Measurements from ENCODE around the gene SLC6A7. TPM values are rescaled to one million over a fixed set of nuclear protein-coding genes. Genes with fewer than 3 reads are reported as not detected.

SLC6A7 gene
- polyA plus RNA-seq, 1 experiment, result not detected

Other genes with a start within 250 kb of the SLC6A7 start
- not detected in 2 replicates for gene PDE6A, start 245.3 kb upstream of the SLC6A7 start, polyA plus RNA-seq (2011; rRNA removed)
- 6.6 and 9.7 TPM in 2 replicates for gene SLC26A2, start 229.3 kb upstream of the SLC6A7 start, polyA plus RNA-seq (2011; rRNA removed)
- gene TIGD6, start 189.4 kb upstream of the SLC6A7 start, polyA plus RNA-seq (2011; rRNA removed), result 6.5 and 6.7 TPM in 2 replicates
- 35.1 and 37.0 TPM in 2 replicates for gene HMGXB3, start 189.3 kb upstream of the SLC6A7 start, polyA plus RNA-seq (2011; rRNA removed)
- 0.09 and 0.12 TPM in 2 replicates for gene CSF1R, start 103.5 kb upstream of the SLC6A7 start, polyA plus RNA-seq (2011; rRNA removed)
- gene PDGFRB, start 34.2 kb upstream of the SLC6A7 start, polyA plus RNA-seq (2011; rRNA removed), result 118 and 149 TPM in 2 replicates
- gene CDX1, start 23.3 kb upstream of the SLC6A7 start, polyA plus RNA-seq (2011; rRNA removed), result 0.30 and 0.41 TPM in 2 replicates
- 0.37 and 0.46 TPM in 2 replicates for gene CAMK2A, start 99.7 kb downstream of the SLC6A7 start, polyA plus RNA-seq (2011; rRNA removed)
- gene ARSI, start 112.8 kb downstream of the SLC6A7 start, polyA plus RNA-seq (2011; rRNA removed), result 11.3 and 15.8 TPM in 2 replicates
- 6.5 and 9.8 TPM in 2 replicates for gene TCOF1, start 167.6 kb downstream of the SLC6A7 start, polyA plus RNA-seq (2011; rRNA removed)
- 2.9 and 4.9 TPM in 2 replicates for gene CD74, start 222.8 kb downstream of the SLC6A7 start, polyA plus RNA-seq (2011; rRNA removed)

Measured in AG04450 (cell line).